ENCODE data around the gene NPAS3. TPM values are rescaled to one million over a fixed set of nuclear protein-coding genes. Genes with fewer than 3 reads are reported as not detected.

Gene NPAS3
- total and polyA plus RNA-seq, 2 of the 13 experiments (the other 11 are each of a cell fraction or from before 2014, with no cell fraction given) = not detected

GRCh38 chr14:33670235-33670634 lies 731.6 kb downstream of the NPAS3 start:
- ChIA-PET CTCF (ENCODE audit: low intra/inter-chr PET ratio, low total read pairs) (no interaction called here), POLR2A (no interaction called here)
- WGBS (ENCODE audit: low lambda C conversion rate) = 4% methylated on average over 5 of the region's 5 CpGs
- H3K79me2 ChIP-seq (ENCODE audit: insufficient read depth, low read length) = no peaks in the 10 kb centered on the region
- H3K27ac ChIP-seq (ENCODE audit: extremely low read length, insufficient read depth, low read length) = no peak overlapping the region
- BruUV-seq (replicated peaks) = no TSS peak
- FAIRE-seq (no peak), DNase-seq (ENCODE audit: low spot score) (no peak), ATAC-seq (no peak)
- no peaks in the 10 kb centered on the region for H3K9me3 ChIP-seq (ENCODE audit: low read length)
- no peaks in the 10 kb centered on the region for H3K27me3 ChIP-seq (ENCODE audit: control insufficient read depth in 1 of 2, insufficient read depth in 2 of 2, low read length in 2 of 2)
- no peaks in the 10 kb centered on the region for H3K4me1 ChIP-seq (ENCODE audit: insufficient read depth, low read length)
- H3K36me3 ChIP-seq (replicated peaks in 1 of 2; ENCODE audit: control insufficient read depth in 1 of 2, insufficient read depth in 2 of 2, low read length in 2 of 2) = no peaks in the 10 kb centered on the region
- H2AFZ ChIP-seq (ENCODE audit: low read length) = no peak overlapping the region
- H3K4me3 ChIP-seq (replicated peaks in 1 of 3; ENCODE audit: insufficient read depth in 1 of 3, low read depth in 2 of 3, low read length in 3 of 3) = no peak overlapping the region
- H4K20me1 ChIP-seq (ENCODE audit: insufficient read depth, low read length) = no peaks in the 10 kb centered on the region
- in situ Hi-C loops (cut with HindIII; ENCODE audit: extremely low pct_ligation_motif_present, low pct_unique_long_range_greater_than_20kb) = no loop called here
- intact Hi-C loops (cut with micrococcal nuclease; ENCODE audit: unreplicated experiment) = no loop called here
- no peak overlapping the region for H3K9ac ChIP-seq (ENCODE audit: insufficient read depth, low read depth, low read length)
- no peak overlapping the region for H3K4me2 ChIP-seq (ENCODE audit: low read depth, low read length)
- TF ChIP-seq NFIB (CRISPR knock-in tag; IDR thresholded peaks at IDR 0.05; ENCODE audit: borderline replicate concordance) = no peak
- no peak for TF ChIP-seq ZNF276 (CRISPR knock-in tag; IDR thresholded peaks at IDR 0.05; ENCODE audit: low read depth)
- TF ChIP-seq KDM3A (CRISPR knock-in tag; IDR thresholded peaks at IDR 0.05; ENCODE audit: low read depth) = no peak
- no peak for TF ChIP-seq ZNF816 (CRISPR knock-in tag; IDR thresholded peaks at IDR 0.05; ENCODE audit: borderline replicate concordance)
- no peak for TF ChIP-seq ZBTB2 (CRISPR knock-in tag; IDR thresholded peaks at IDR 0.05; ENCODE audit: low read depth)
- TF ChIP-seq MLX (CRISPR knock-in tag; IDR thresholded peaks at IDR 0.05) = no peak
- TF ChIP-seq GRHL1 (CRISPR knock-in tag; conservative IDR thresholded peaks at IDR 0.05) = no peak
- TF ChIP-seq ZBTB37 (CRISPR knock-in tag; IDR thresholded peaks at IDR 0.05) = no peak
- no peak for TF ChIP-seq FOSL2 (CRISPR knock-in tag; IDR thresholded peaks at IDR 0.05)
- no peak for TF ChIP-seq ZSCAN25 (CRISPR knock-in tag; IDR thresholded peaks at IDR 0.05)
- no peak for TF ChIP-seq ZNF597 (CRISPR knock-in tag; IDR thresholded peaks at IDR 0.05)
- no peak for TF ChIP-seq ZNF891 (CRISPR knock-in tag; IDR thresholded peaks at IDR 0.05)

All from HepG2 (cell line).